Right lung (tissue), 5 donors: Measurements from ENCODE around the gene PPP6R1. TPM values are rescaled to one million over a fixed set of nuclear protein-coding genes. Genes with fewer than 3 reads are reported as not detected.

Experiments used
- DNase-seq, 2 donors: peaks; one replicate each; pipeline ENCODE4 v3.0.0-alpha.2; 2013
- polyA plus RNA-seq, 5 donors: library from polyadenylated mRNA; unstranded; fragments of 120-200 nt; gene quantifications; one replicate each; pipeline versions ENCODE4 v1.2.1 to v1.2.3, GENCODE V29; 2013; ENCODE audit warnings: inconsistent platforms in 1 of 5, low replicate concordance in 1 of 5; ENCODE audit not compliant: insufficient read length in 5 of 5, insufficient read depth in 1 of 5

PPP6R1 gene
- polyA plus RNA-seq, 5 donors, result 28.8 to 46.0 (median 35.3) TPM

DNA sequence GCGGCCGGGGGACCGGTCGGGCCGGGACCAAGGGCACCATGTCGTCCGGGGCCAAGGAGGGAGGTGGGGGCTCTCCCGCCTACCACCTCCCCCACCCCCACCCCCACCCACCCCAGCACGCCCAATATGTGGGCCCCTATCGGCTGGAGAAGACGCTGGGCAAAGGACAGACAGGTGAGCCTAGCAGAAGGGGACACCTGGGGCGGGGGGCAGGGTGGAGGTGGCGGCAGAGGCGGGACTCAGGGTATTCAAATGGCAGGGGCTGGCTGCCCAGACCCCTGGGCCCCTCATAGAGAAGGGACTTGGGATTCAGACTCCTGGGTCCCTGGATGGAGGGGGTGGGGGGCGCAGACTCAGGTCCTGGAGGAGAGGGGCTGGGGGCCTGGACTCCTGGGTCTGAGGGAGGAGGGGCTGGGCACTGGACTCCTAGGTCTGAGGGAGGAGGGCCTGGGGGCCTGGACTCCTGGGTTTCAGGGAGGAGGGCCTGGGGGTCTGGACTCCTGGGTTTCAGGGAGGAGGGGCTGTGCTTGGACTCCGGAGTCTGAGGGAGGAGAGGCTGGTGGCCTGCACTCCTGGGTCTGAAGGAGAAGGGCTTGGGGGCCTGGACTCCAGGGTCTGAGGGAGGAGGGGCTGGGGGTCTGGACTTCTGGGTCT lies 25.7 kb upstream of the PPP6R1 start:
- no peak for DNase-seq

- DNase-seq, result peak in 1 of 2 donors; percentile 52
Measured at GRCh38 chr19:55283548-55284377, 24.9 kb upstream of the PPP6R1 start, which contains the start of gene BRSK1. Gene BRSK1 (plus strand): TSS chr19:55283997. CDS start chr19:55284443, 446 bp downstream.

DNA sequence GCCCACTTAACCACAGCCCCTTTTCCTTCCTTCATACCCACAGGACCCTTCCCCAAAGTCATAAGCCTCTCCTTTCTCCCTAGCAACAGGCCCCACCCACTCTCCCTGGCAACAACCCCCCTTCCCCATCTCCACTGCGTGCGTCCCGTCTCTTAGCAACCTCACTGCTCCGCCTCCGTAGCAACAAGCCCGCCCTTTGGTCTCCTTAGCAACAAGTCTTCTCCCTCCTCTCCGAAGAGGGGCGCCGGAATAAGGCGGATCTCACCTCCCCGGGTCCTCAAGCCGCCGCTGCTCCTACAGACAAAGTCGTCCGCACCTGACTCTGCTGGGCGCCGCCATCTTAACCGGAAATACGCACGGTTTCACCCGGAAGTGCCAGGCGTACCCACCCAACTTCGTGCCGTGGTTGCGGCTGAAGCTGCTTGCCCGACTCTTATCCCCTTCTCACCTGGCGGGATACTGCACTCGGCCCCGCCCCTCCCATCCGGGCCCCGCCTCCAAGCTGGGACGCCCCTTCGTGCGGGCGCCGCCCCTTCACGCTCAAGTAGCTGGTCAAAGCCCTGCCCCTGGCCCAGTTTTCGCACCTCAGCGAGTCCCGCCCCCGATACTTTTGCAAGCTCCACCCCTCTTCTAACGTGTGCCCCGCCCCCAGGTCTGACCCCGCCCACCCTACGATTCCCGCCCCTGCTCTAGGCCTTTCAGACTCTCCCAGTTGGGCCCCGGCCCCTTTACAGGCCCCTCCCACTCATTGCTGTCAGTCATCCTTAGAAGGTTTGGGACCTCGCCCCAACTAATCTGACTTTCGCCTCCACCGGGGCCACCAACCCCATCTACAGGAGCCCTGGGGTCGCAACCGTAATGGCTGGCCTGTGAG lies 21.2 kb upstream of the PPP6R1 start, which contains the start of gene HSPBP1:
HSPBP1 (minus strand) TSS at position 341 of the 874 bp plus-strand sequence. CDS start 502 bp downstream, outside the sequence.
- peak; percentile 92 to 94 for DNase-seq

GRCh38 chr19:55279340-55279739 lies 20.5 kb upstream of the PPP6R1 start:
- no peak for DNase-seq

GRCh38 chr19:55278391-55279135 lies 19.7 kb upstream of the PPP6R1 start:
- no peak for DNase-seq

DNA sequence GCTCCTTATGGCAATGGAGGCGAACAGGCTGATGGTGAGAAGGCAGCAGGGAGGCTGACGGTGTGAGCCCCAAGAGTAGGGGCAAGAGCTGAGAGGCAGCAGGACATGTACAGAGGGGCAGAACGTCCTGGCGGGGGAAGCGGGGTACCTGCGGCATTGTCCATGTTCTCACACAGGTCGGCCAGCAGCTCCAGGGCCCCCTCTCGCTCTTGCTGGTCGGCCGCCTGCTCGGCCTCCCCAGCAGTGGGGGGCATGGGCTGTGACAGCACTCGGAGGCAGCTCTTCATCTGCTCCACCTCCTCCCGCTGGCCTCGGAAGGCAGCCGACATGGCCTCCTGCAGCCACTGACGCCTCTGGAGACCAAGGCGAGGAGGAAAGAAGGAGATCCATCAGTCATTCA lies 18.7 kb upstream of the PPP6R1 start:
- DNase-seq, result no peak

- no peak for DNase-seq
Measured at GRCh38 chr19:55276720-55277430, 18.1 kb upstream of the PPP6R1 start.

GRCh38 chr19:55275851-55276719 lies 17.3 kb upstream of the PPP6R1 start:
- no peak for DNase-seq

- DNase-seq, result no peak
Measured at GRCh38 chr19:55273978-55274707, 15.3 kb upstream of the PPP6R1 start.

GRCh38 chr19:55272142-55272541 lies 13.3 kb upstream of the PPP6R1 start:
- no peak for DNase-seq

- DNase-seq, result no peak
Measured at GRCh38 chr19:55270172-55270942, 11.5 kb upstream of the PPP6R1 start.

GRCh38 chr19:55269299-55269698 lies 10.5 kb upstream of the PPP6R1 start:
- DNase-seq, result no peak

- no peak for DNase-seq
Measured at GRCh38 chr19:55266840-55267239, 8.0 kb upstream of the PPP6R1 start.

- DNase-seq, result no peak
Measured at GRCh38 chr19:55266404-55266803, 7.6 kb upstream of the PPP6R1 start.

DNA sequence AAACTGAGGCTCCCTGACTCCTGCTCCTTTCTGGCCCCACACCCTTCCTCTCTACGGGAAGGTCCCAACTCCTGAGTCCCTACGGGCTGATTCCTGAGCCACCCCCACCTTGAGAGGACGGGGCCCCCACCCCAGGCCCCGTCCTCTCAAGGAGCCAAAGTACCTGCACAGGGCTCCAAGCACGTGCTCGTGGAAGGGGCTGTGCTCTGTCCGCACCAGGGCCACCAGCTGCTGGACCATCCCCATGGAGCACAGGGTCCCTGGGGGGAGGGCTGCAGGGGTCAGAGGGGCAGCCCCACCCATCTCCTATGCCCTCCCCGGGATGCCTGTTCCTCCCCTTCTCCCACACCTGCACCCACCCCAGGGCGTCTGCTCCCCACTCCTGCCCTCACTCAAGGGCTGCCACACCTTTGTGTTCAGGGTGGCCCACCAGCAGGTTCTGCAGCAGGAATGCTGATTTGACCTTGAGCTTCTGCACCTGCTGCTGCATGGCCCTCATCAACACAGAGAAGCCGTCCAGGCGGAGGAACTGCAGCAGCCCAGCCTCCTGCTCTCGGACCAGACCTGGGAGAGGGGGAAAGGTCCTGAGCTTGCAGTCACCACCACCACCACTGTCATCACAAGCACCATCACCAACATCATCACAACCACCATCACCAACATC lies 7.0 kb upstream of the PPP6R1 start:
- no peak for DNase-seq

- DNase-seq, result no peak
Measured at GRCh38 chr19:55265173-55265572, 6.4 kb upstream of the PPP6R1 start.

DNA sequence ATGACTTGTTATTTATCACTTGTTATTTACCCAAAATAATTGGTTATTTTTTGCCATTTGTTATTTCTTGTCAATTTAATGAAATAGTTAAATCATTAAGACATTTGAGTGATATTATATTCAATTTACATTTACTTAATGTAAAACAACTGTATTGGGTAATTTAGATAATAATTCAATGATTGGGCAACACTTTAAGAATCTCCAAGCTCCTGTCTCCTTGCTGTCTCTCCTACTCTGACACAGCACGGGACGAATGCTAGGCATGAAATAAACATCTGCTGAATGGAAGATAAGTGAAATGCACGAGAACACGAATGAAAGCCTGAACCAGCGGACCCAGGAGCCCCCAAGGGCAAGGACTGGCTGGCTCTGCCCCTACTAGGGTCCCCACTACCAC lies 5.7 kb upstream of the PPP6R1 start:
- no peak for DNase-seq
